A549 (cell line): ENCODE measurements around the gene OR7A10.

Source experiments
- CTCF ChIP-seq: fragments of >200 bp; sonication (Bioruptor Twin); formaldehyde crosslinking; IDR thresholded peaks from 3 replicates; pipeline ENCODE4 v1.5.1; 2016
- ESRRA ChIP-seq: fragments of 150-350 bp; IDR thresholded peaks from 2 replicates; pipeline ENCODE4 v1.6.1; 2014; ENCODE audit warnings: mild to moderate bottlenecking, low read length, borderline replicate concordance
- NFE2L2 ChIP-seq: fragments of 150-350 bp; conservative IDR thresholded peaks from 2 replicates; pipeline ENCODE4 v1.6.1; 2014; ENCODE audit warnings: low read length
- POLR2A ChIP-seq: IDR thresholded peaks from 2 replicates; pipeline ENCODE4 v1.6.1; 2012; ENCODE audit warnings: mild to moderate bottlenecking, low read length
- RCOR1 ChIP-seq: fragments of 150-350 bp; IDR thresholded peaks from 2 replicates; pipeline ENCODE4 v1.6.1; 2014; ENCODE audit warnings: antibody characterized with exemption, low read length, low read depth
- ZFP36 ChIP-seq: fragments of 450-650 bp; IDR thresholded peaks from 2 replicates; pipeline ENCODE4 v1.6.1; 2014; ENCODE audit warnings: borderline replicate concordance; ENCODE audit not compliant: partially characterized antibody
- ZSCAN20 ChIP-seq: fragments of 250-450 bp; sonication (Bioruptor Pico); IDR thresholded peaks from 2 replicates; pipeline ENCODE4 v1.8.0; 2022; ENCODE audit warnings: mild to moderate bottlenecking, moderate library complexity
- TF ChIP-seq, protein P1 (sequence below): IDR thresholded peaks from 2 replicates; pipeline ENCODE4 v1.6.1; 2012

DNA sequence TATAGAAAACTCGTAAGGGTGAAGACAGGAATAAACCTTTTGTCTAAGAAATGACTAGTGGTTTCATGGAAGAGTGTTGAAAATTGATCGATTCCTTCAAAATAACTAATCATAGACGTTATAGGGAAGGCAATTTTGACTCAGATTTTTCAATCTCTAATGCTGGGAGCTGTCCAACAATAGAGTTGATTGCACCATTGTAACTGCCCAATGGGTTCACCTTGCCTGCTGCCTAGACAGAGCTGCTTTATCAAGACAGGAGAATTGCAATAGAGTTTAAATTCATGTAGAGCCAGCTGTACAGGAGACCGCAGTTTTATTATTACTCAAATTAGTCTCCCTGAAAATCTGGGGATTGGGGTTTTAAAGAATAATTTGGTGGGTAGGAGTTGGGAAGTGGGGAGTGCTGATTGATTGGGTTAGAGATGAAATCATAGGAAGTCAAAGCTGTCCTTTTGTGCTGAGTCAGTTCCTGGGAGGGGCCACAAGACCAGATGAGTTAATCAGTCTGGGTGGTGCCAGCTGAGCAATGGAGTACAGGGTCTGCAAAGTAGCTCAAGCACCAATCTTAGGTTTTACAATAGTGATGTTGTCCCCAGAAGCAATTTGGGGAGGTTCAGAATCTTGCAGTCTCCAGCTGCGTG is 53.5 kb downstream of the OR7A10 start:
- TF ChIP-seq POLR2A (no peak), ZFP36 (no peak), ZSCAN20 (CRISPR knock-in tag) (no peak), CTCF (no peak), ESRRA (no peak), NFE2L2 (no peak), RCOR1 (no peak)
- TF ChIP-seq, protein P1, sequence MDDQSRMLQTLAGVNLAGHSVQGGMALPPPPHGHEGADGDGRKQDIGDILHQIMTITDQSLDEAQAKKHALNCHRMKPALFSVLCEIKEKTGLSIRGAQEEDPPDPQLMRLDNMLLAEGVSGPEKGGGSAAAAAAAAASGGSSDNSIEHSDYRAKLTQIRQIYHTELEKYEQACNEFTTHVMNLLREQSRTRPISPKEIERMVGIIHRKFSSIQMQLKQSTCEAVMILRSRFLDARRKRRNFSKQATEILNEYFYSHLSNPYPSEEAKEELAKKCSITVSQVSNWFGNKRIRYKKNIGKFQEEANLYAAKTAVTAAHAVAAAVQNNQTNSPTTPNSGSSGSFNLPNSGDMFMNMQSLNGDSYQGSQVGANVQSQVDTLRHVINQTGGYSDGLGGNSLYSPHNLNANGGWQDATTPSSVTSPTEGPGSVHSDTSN = no peak
